SH-SY5Y (cell line): ENCODE results near the gene SNTG2.

Experiments used
- GATA2 ChIP-seq: IDR thresholded peaks from 2 replicates; pipeline ENCODE4 v1.6.1; 2011; ENCODE audit warnings: mild to moderate bottlenecking, low read depth, low read length
- GATA3 ChIP-seq: IDR thresholded peaks from 2 replicates; pipeline ENCODE4 v1.6.1; 2011; ENCODE audit warnings: low read depth, mild to moderate bottlenecking, low read length, moderate library complexity

Gene SNTG2

DNA sequence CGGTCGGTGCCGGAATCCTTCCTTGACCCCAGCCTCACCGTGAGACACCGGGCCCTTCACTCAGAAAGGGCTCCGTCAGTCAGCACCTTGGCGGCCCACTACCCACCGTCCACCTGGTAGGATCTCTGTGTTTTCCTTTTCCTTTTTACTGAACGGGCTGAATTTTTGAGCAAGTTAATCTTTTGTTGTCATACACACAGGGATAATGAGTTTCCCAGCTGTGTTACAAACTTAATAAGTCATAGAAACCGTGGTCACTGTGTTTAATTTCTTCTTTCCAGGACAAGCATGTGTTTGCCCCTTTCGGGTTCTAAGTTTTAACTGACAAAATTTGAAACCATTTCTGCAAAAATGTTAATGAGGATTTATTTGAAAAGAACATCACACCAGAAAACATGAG is 423.6 kb downstream of the SNTG2 start:
- TF ChIP-seq GATA3 (no peak), GATA2 (no peak)

DNA sequence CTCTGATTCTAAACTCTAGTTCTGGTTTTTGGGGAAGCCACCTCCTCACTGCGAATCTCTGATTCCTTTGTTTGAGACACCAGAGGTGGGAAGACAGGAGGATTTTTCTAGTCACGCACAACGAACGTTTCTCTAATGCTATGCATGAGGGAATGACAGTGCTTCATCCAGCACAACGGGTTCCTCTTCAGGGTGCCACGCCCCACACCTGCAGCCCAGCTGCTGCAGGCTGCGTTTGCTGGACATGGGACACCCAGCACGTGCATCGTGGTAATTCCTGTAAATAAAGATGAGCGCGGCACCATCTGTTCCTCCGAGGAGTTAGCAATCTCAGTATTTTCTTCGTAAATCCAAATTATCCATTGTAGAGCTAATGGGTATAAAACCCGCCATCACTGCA is 425.1 kb downstream of the SNTG2 start:
- no peak for TF ChIP-seq GATA3
- no peak for TF ChIP-seq GATA2

DNA sequence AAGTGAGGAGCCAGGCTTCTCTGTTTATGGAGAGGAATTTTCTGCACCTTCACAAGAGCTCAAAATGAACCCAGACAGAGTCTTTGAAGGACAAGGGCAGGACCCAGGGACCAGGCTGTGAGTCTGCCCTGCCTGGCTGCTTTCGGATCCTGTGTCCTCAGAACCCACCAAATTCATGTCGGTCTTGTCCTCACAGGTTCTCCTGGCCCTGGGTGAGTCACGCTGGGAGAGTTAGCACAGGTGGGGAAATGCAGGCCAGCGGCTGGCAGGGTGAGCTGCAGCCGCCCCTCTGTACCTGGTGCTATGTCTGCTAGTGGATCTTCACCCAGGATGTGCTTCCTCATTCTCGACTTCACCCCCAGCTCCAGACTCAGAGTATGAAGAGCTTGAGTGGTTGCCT is 426.8 kb downstream of the SNTG2 start:
- TF ChIP-seq GATA3 (no peak), GATA2 (no peak)

DNA sequence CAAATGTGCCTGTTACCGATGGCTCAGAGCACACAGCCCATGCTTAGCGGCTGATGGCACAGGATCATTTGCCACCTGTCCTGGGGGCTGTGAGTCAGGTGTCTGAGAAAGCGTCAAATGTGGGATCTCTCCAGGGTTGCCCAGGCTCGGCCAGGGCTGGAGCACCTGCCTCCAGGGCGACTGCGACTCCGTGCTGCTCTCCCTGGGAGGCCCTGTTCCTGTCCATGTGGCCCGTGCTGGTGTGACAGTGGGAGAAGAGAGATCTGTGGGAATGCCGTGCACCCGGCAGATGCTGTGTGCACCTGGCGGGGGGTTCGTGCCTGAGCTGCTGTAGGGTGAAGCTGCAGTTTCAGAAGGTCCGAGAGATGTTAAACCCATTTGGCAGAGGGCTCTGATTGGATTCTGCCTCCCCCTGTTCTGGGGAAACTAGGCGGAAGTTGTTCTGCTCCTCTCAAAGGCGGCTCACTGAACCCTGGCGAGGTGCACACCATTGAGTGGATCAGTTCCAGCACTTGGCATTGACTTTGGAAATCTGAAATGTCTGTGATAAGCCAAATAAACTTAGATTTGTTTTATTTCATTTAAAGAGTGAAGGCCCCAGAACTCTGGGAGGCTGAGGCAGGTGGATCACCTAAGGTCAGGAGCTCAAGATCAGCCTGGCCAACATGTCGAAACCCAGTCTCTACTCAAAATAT is 428.0 kb downstream of the SNTG2 start:
- no peak for TF ChIP-seq GATA2
- TF ChIP-seq GATA3, result no peak

DNA sequence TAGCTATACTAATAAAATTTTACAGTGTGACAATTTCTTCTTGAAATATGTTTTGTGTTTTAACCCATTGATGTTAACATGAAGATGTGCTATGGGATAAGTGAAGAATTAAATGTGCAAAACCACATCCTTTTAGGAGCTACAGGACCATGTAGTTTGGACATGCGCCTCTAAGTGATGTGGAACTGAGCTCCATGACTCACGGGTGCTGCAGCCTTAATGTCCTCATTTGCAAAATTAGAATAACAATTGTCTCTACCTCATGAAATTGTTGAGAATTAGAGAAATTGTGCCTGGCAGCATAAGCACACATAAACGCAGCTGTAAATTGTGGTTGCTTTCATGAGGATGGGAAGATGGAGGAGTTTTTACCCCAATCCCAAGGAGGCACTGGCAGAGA is 431.0 kb downstream of the SNTG2 start:
- no peak for TF ChIP-seq GATA2
- no peak for TF ChIP-seq GATA3

DNA sequence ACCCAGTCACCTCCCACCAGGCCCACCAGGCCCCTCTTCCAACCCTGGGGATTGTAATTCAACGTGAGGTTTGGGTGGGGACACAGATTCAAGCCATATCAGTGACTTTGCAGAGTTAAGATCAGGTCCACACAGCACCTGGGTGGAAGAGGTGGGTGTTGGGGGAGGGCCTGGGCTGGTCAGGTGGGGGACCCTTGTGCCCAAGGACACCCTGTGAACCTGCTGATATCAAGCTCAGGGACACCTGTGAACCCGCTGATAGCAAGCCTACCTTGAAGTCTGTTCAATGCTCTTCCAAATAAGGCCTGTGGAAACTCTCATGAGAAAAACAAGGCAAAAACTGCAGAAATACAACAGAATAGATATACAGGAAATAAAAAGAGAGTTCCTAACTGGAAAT is 442.7 kb downstream of the SNTG2 start:
- TF ChIP-seq GATA3, result no peak
- no peak for TF ChIP-seq GATA2

DNA sequence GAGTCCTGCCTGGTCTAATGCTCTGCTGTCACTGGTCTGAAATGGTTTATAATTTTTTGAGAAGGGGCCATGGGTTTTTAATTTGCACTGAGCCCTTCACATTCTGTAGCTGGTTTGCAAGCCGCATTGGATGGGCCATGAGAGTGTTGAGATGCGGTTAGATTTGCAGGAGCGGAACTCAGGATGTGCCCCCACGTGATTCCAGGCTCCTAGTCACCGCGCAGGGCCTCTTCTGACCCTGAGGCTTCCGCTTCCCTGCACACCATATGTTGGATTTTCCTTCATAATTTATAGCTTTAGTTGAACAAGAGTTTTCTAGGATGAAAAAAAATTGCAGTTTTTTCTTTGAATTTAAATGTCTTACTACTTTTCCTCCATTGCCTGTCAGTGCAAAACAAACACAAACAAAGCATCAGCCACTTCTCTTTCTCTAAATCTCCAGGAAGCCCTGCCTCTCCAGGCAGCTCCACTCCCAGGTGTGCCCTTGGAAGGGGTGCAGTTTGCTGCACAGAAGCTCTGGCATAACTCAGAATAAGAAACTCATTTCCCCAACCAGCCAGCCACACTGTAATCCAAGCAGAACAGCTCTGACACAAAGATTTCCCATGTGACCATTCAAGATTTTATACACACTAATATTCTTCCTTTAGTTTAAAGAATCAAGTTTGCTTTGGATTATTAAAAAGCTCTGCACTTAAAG is 444.2 kb downstream of the SNTG2 start:
- TF ChIP-seq GATA3 (no peak), GATA2 (no peak)

DNA sequence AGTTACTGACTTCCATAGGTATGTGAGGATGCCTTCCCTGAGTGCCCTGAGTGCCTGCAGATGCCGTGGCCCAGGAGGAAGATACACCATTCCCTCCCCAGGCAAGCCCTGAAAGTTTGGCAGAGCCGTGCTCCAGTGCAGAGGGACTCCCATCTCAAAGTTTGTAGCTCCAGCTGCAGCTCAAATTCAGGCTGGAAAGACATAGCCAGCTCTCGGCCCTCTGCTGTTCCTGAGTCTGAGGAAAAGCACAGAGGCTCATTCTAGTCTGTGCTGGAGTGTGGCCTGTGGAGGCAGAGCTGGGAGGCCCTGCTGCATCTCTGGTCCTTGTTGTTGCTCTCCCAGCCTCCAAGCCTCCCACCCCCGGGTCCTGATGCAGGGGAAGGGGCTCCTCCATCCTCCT is 446.7 kb downstream of the SNTG2 start:
- no peak for TF ChIP-seq GATA2
- no peak for TF ChIP-seq GATA3

DNA sequence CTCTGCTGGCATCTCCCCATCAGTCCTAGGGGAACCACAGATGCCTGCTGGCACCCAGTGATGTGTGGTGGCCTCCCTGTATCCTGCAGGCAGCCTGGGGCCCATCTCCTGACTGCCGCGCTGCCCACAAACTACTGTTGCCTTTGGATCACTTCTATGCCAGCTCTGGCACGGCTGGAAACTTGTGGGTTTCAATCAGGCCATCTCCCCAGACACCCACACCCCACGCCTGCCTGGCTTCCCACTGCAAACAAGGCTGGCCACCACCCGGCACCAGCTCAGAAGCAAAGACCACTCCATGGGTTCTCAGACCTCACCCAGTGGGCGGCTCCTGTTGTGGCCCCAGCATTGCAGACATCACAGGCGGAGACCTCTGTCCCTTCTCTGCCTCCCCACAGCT is 447.5 kb downstream of the SNTG2 start:
- no peak for TF ChIP-seq GATA2
- no peak for TF ChIP-seq GATA3

DNA sequence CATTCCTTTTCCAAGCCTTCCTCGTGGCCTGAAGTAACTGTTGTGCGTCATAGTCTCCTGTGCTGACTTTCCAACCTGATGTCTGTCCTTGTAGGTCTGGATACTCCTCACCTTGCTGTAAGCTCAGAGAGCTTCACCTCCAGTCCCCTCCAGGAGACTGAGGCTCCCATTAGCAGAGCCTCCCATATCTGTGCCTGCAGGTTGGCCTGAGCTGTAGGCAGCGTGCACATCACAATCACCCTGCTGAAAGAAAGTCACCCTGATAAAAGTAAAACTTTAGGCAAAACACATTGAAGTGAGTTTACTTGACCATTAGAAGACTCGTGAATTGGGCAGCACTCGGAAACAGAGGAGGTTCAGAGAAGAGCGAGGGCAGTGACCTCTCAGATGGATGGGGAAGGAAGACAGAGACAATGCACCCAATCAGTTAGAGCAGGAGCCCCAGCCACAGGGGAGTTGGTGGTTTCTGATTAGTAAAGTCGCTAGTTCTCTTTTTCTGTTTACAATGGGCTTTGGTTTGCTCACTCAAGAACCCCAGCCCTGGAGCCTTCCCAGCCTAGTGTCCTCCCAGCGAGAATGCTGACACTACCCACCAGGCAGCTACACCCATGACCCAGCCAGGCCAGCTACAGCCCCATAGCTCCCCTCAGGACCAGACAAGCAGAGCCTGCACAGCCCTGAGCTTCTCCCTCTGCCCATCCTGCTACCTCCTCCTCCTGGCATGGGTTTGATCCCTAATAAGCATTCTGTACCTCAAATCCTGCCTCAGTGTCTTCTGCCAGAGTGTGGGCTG is 450.5 kb downstream of the SNTG2 start:
- TF ChIP-seq GATA2 (no peak), GATA3 (no peak)

DNA sequence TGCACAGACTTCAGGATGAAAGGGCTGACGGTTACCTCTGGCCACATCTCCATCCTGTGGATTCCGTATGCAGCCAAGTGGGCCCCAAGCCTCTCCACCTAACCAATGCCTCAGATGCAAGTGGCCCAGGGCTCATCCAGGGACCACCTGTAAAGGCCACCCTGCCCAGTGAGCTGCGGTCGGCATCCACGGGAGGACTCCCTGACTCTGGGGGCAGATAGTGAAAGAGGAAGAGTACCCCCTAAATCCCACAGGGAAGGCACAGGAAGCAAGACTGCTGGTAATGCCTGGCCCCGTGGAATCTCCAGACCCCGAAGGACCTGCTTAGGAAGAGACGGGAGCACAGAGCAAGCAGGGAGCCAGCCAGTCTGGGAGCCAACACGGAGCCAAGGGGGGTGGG is 451.4 kb downstream of the SNTG2 start:
- TF ChIP-seq GATA3, result no peak
- TF ChIP-seq GATA2, result no peak

DNA sequence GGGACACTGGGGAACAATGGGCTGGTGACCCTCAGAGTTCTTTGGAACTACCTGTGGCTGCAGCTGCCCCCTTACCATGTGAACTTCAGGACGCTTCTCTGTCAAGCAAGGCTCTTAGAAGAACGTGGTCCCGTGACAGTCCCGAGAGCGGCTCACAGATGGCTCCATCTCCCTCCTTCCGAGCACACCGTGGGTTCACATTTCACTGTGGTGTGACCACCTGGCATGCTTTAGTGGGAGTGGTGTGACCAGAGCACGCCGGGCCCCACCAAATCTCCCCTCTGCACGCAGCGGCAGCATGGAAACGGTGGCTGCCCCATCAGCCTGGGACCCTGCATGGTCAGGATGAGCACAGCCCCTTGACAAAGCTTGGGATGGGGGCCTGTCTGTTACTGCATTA is 452.9 kb downstream of the SNTG2 start:
- TF ChIP-seq GATA2 (no peak), GATA3 (no peak)

DNA sequence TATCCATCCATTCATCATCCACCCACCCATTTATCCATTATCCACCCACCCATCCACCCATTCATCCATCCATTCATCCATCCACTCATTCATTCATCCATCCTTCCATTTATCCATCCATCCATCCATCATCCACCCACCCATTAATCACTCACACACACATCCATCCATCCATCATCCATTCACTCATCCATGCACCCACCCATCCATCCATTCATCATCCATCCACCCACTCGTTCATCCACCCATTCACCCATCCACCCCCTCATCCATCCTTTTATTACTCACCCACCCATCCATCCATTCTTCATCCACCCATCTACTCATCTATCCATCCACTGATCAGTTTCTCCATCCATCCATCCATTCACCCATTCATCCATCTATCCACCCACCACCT is 454.5 kb downstream of the SNTG2 start:
- TF ChIP-seq GATA2 (no peak), GATA3 (no peak)

DNA sequence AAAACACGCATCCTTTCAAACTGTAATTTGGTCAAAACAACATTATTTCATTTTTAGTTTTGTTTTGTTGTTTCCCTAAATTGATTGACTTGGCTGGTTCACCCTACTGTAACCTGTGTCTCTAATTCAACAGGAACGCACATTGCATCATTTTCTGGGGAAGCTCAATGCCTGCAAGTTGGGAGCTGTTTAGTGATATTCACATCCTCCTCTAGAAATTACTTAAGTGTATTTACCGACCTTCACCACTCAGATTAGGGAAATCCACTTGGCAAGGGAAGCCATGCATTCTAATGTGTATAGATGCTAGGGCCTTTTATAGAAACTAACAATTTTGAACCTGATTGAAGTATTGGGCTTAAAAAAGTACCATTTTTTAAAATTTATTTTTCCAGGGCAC is 455.3 kb downstream of the SNTG2 start:
- TF ChIP-seq GATA3 (no peak), GATA2 (no peak)

DNA sequence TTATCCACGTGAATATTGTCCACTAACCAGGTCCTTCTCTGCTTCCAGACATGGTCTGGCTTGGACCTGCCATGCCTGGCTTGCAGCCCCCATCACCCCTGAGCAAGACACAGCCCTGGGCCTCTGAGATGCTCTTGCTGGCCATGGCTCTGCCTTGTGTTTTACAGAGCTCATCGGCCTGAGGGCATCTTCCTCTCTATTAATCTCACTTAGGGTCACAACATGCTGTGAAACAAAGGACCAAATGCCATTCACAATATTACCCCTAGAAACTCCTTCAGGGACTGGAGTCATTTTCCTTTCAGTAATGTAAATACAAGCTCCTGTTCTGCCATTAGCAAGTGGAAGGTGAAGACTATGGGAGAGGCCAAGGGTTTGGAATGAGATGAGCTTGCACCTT is 455.8 kb downstream of the SNTG2 start:
- TF ChIP-seq GATA2, result no peak
- no peak for TF ChIP-seq GATA3
